GM12878 (cell line): Measurements from ENCODE around the gene WNT5B. TPM values are rescaled to one million over a fixed set of nuclear protein-coding genes. Genes with fewer than 3 reads are reported as not detected.

Experiments
- ATAC-seq: fragments of 200-7000 bp; cut with Tn5 transposase; 3 replicates; pipeline ENCODE4 v1.9.1; 2020; ENCODE audit warnings: mild to moderate bottlenecking, moderate library complexity
- BruUV-seq: library from RNA; stranded (reverse); fragments of 400-500 nt; replicated peaks from 2 replicates; lab custom pipeline; 2021; lab: Mats Ljungman, UMichigan
- CTCF ChIA-PET: fragments of 300-600 bp; sonication (Branson Sonifier 250); formaldehyde crosslinking; extraction: SDS; loops from one replicate; lab custom pipeline; 2021; ENCODE audit warnings: inconsistent platforms; lab: Yijun Ruan, JAX
- POLR2A ChIA-PET: fragments of 350-600 bp; formaldehyde crosslinking; extraction: SDS; loops from one replicate; lab custom pipeline; 2021; ENCODE audit warnings: inconsistent platforms; lab: Charles Lee
- RAD21 ChIA-PET: fragments of 300-600 bp; sonication (Branson Sonifier 250); formaldehyde crosslinking; loops from one replicate; lab custom pipeline; 2023; ENCODE audit warnings: antibody characterized with exemption; ENCODE audit not compliant: unreplicated experiment; lab: Charles Lee
- SMC1A ChIA-PET: fragments of 300-600 bp; sonication (Branson Sonifier 250); formaldehyde crosslinking; loops from one replicate; lab custom pipeline; 2023; ENCODE audit not compliant: unreplicated experiment, uncharacterized antibody; lab: Charles Lee
- DNase-seq: peaks from one replicate; pipeline ENCODE4 v3.0.0-alpha.2; 2011; ENCODE audit warnings: low read depth, low spot score
- FAIRE-seq: peaks from 3 replicates; lab custom pipeline; 2011; peaks lifted over from hg19 to GRCh38; lab: Jason Lieb, UNC
- H2AFZ ChIP-seq: 2 replicates; pipeline ENCODE4 v1.6.0; 2011; ENCODE audit warnings: low read depth, low read length, control low read depth; ENCODE audit not compliant: control insufficient read depth
- H3K27ac ChIP-seq: 2 replicates; pipeline ENCODE4 v1.5.1; 2011; ENCODE audit warnings: control low read depth; ENCODE audit not compliant: control insufficient read depth, insufficient read depth
- H3K27me3 ChIP-seq, 2 experiments: replicated peaks in 1 of 2; 2 replicates each; pipeline versions ENCODE4 v1.6.0 to v1.6.1; 2011; ENCODE audit warnings: low read length in 1 of 2; ENCODE audit not compliant: control insufficient read depth in 2 of 2, insufficient read depth in 2 of 2
- H3K36me3 ChIP-seq, 2 experiments: 2 replicates each; pipeline ENCODE4 v1.5.1; 2011; ENCODE audit warnings: low read length in 1 of 2; ENCODE audit not compliant: control insufficient read depth in 2 of 2, insufficient read depth in 2 of 2
- H3K4me1 ChIP-seq: 2 replicates; pipeline ENCODE4 v1.6.1; 2011; ENCODE audit warnings: mild to moderate bottlenecking, low read length, moderate library complexity, mixed read lengths; ENCODE audit not compliant: control insufficient read depth, insufficient read depth
- H3K4me2 ChIP-seq: 2 replicates; pipeline ENCODE4 v1.6.0; 2011; ENCODE audit warnings: control low read depth; ENCODE audit not compliant: control insufficient read depth, insufficient read depth
- H3K4me3 ChIP-seq: fragments of 200-600 bp; sonication (generic); 2 replicates; pipeline ENCODE4 v1.5.1; 2016
- H3K79me2 ChIP-seq: 2 replicates; pipeline ENCODE4 v1.6.0; 2011; ENCODE audit warnings: low read length; ENCODE audit not compliant: control insufficient read depth, insufficient read depth
- H3K9ac ChIP-seq: 2 replicates; pipeline ENCODE4 v1.8.0; 2011; ENCODE audit warnings: low read length, control low read depth, mixed read lengths; ENCODE audit not compliant: control insufficient read depth, insufficient read depth
- H3K9me3 ChIP-seq: replicated peaks from 3 replicates; pipeline ENCODE4 v1.5.1; 2011; ENCODE audit warnings: mild to moderate bottlenecking, low read length; ENCODE audit not compliant: control insufficient read depth, insufficient read depth
- H4K20me1 ChIP-seq: 2 replicates; pipeline ENCODE4 v1.6.0; 2011; ENCODE audit not compliant: control insufficient read depth, insufficient read depth
- CBFB ChIP-seq: IDR thresholded peaks from 2 replicates; pipeline ENCODE4 v1.6.1; 2016; ENCODE audit warnings: antibody characterized with exemption, low read depth
- CHD1 ChIP-seq: IDR thresholded peaks from 2 replicates; pipeline ENCODE4 v1.6.1; 2012; ENCODE audit warnings: low read depth, low read length, improper control_type of control experiment
- DPF2 ChIP-seq: fragments of 450-650 bp; IDR thresholded peaks from 2 replicates; pipeline ENCODE4 v1.6.1; 2017; ENCODE audit warnings: mild to moderate bottlenecking
- E2F8 ChIP-seq: fragments of 450-650 bp; IDR thresholded peaks from 2 replicates; pipeline ENCODE4 v1.6.1; 2018; ENCODE audit warnings: mild to moderate bottlenecking, low read depth, moderate library complexity; ENCODE audit not compliant: partially characterized antibody
- ELK1 ChIP-seq: IDR thresholded peaks from 2 replicates; pipeline ENCODE4 v1.6.1; 2012; ENCODE audit warnings: low read depth, low read length, improper control_type of control experiment
- FOXM1 ChIP-seq: IDR thresholded peaks from 2 replicates; pipeline ENCODE4 v1.6.1; 2012; ENCODE audit warnings: low read depth, mild to moderate bottlenecking, inconsistent platforms, low read length, moderate library complexity
- HDAC2 ChIP-seq: fragments of 200-600 bp; sonication (generic); IDR thresholded peaks from 2 replicates; pipeline ENCODE4 v1.6.1; 2017
- JUNB ChIP-seq: IDR thresholded peaks from 2 replicates; pipeline ENCODE4 v1.6.1; 2016; ENCODE audit warnings: antibody characterized with exemption, mild to moderate bottlenecking
- KAT2A ChIP-seq: conservative IDR thresholded peaks from 2 replicates; pipeline ENCODE4 v1.6.1; 2011; ENCODE audit warnings: low read depth, low read length; ENCODE audit not compliant: control insufficient read depth
- MXI1 ChIP-seq: fragments of 150-350 bp; IDR thresholded peaks from 2 replicates; pipeline ENCODE4 v1.6.1; 2011; ENCODE audit warnings: low read depth, mild to moderate bottlenecking, inconsistent platforms, low read length, improper control_type of control experiment
- NFYA ChIP-seq: IDR thresholded peaks from 2 replicates; pipeline ENCODE4 v1.6.1; 2011; ENCODE audit warnings: low read depth, mild to moderate bottlenecking, low read length, improper control_type of control experiment, borderline replicate concordance
- RAD21 ChIP-seq: IDR thresholded peaks from 2 replicates; pipeline ENCODE4 v1.6.1; 2011; ENCODE audit warnings: mild to moderate bottlenecking, low read depth, low read length, moderate library complexity; ENCODE audit not compliant: insufficient read depth
- SIX5 ChIP-seq: IDR thresholded peaks from 2 replicates; pipeline ENCODE4 v1.6.1; 2011; ENCODE audit warnings: mild to moderate bottlenecking, low read depth, low read length, moderate library complexity; ENCODE audit not compliant: severe bottlenecking
- SRF ChIP-seq, 2 experiments: IDR thresholded peaks; 2 replicates each; pipeline ENCODE4 v1.6.1; 2011; ENCODE audit warnings: low read depth in 2 of 2, low read length in 2 of 2, mild to moderate bottlenecking in 1 of 2, moderate library complexity in 1 of 2
- TAF1 ChIP-seq: IDR thresholded peaks from 2 replicates; pipeline ENCODE4 v1.6.1; 2011; ENCODE audit warnings: mild to moderate bottlenecking, low read depth, low read length, borderline replicate concordance
- TARDBP ChIP-seq: IDR thresholded peaks from 2 replicates; pipeline ENCODE4 v1.6.1; 2016; ENCODE audit warnings: borderline replicate concordance
- WRNIP1 ChIP-seq: IDR thresholded peaks from 2 replicates; pipeline ENCODE4 v1.6.1; 2011; ENCODE audit warnings: low read depth, low read length, improper control_type of control experiment, borderline replicate concordance
- ZNF217 ChIP-seq: fragments of 450-650 bp; IDR thresholded peaks from 2 replicates; pipeline ENCODE4 v1.6.1; 2017; ENCODE audit warnings: antibody characterized with exemption, mild to moderate bottlenecking
- WGBS: methylation state at CpG from one replicate; pipeline ENCODE4 v1.1.6; 2016; ENCODE audit warnings: low lambda C conversion rate; ENCODE audit not compliant: insufficient replicate concordance, insufficient coverage; ENCODE audit errors: missing lambda C conversion rate; 5-methylcytosine and 5-hydroxymethylcytosine counted together
- in situ Hi-C: fragments of 300-500 bp; cut with MboI; formaldehyde crosslinking; loops from 9 replicates; pipeline ENCODE4 v1.14.3; 2018; ENCODE audit warnings: mixed read lengths
- intact Hi-C: fragments of 100-400 bp; cut with micrococcal nuclease; formaldehyde crosslinking; loops from one replicate; pipeline ENCODE4 v1.14.2; 2022; ENCODE audit not compliant: unreplicated experiment
- polyA plus RNA-seq, 11 experiments: library from polyadenylated mRNA; depleted of rRNA in 4 of 11; unstranded in 6 of 11; stranded (reverse) in 5 of 11; fragments of >200 nt; fragmentation: Nextera tagmentation in 4 of 11; fragmentation: Illumina TruSeq in 1 of 11; extraction: Ambion mirVana in 4 of 11; extraction: Trizol in 1 of 11; gene quantifications; 1 replicate in 1 of 11; 2 replicates in 10 of 11; pipeline versions ENCODE4 v1.2.1 to v1.2.3, GENCODE V29; 2011 to 2016; ENCODE audit warnings: inconsistent platforms in 2 of 11, missing spikeins in 2 of 11, low read depth in 1 of 11
- total RNA-seq, 4 experiments: library from RNA; depleted of rRNA in 3 of 4; stranded (reverse); fragments of >200 nt in 3 of 4; fragmentation: Illumina TruSeq in 1 of 4; extraction: Trizol in 1 of 4; gene quantifications; 2 replicates each; pipeline versions ENCODE4 v1.2.1 to v1.2.3, GENCODE V29; 2013 to 2021

Gene WNT5B
- total and polyA plus RNA-seq, 10 of the 15 experiments (the other 5 are each of a cell fraction or from before 2014, with no cell fraction given), result 0.45 to 18.3 (median 5.4) TPM

- ATAC-seq, result no peak
- H3K27me3 ChIP-seq, result no peaks in the 10 kb centered on the region
- no peaks in the 10 kb centered on the region for H3K36me3 ChIP-seq
- POLR2A ChIA-PET, result no interaction called here
- DNase-seq, result no peak
- BruUV-seq, result no TSS peak
- no peak for FAIRE-seq
- H3K79me2 ChIP-seq, result no peaks in the 10 kb centered on the region
- no peak for TF ChIP-seq RAD21
- TF ChIP-seq TARDBP, result no peak
- TF ChIP-seq HDAC2, result no peak
- no peak for TF ChIP-seq SIX5
- TF ChIP-seq WRNIP1, result no peak
- no peak for TF ChIP-seq SRF (IDR thresholded peaks at IDR 0.05; ENCODE audit: low read depth in 2 of 2, low read length in 2 of 2)
- TF ChIP-seq JUNB, result no peak
- no peak for TF ChIP-seq ELK1
- no peak for TF ChIP-seq TAF1
- no peak for TF ChIP-seq DPF2
- TF ChIP-seq FOXM1, result no peak
- no peak for TF ChIP-seq CBFB
- no peak for TF ChIP-seq MXI1
- no peak for TF ChIP-seq ZNF217
- TF ChIP-seq KAT2A, result no peak
- no peak for TF ChIP-seq CHD1
- TF ChIP-seq NFYA, result no peak
- no peak for TF ChIP-seq E2F8
- CTCF ChIA-PET, result interaction anchor here (0.8 to 20.1 kb wide), 3 partner anchors 12 to 313 kb away, joined by 3 to 434 read pairs (median 110); no protein-coding TSS in a partner anchor
- H4K20me1 ChIP-seq, result no peaks in the 10 kb centered on the region
- no peaks in the 10 kb centered on the region for H3K4me1 ChIP-seq
- H3K4me3 ChIP-seq, result no peak overlapping the region
- 66% methylated on average over 21 of the region's 21 CpGs for WGBS
- no peak overlapping the region for H3K9ac ChIP-seq
- SMC1A ChIA-PET, result interaction anchor here (0.9 to 3.7 kb wide), 3 partner anchors 12 to 144 kb away, joined by 3 to 17 read pairs (median 7); no protein-coding TSS in a partner anchor
- in situ Hi-C loops (loop anchor here (5.0 to 10.0 kb wide), 3 partner anchors 141 to 938 kb away; no protein-coding TSS in a partner anchor), intact Hi-C loops (no loop called here)
- no peak overlapping the region for H3K4me2 ChIP-seq
- RAD21 ChIA-PET, result interaction anchor here (13.4 kb wide), 1 partner anchor 144 kb away, joined by 234 read pairs; no protein-coding TSS in a partner anchor
- H2AFZ ChIP-seq, result no peak overlapping the region
- no peak overlapping the region for H3K27ac ChIP-seq
- H3K9me3 ChIP-seq, result no peaks in the 10 kb centered on the region
Observed at GRCh38 chr12:1646569-1647284, 17.7 kb downstream of the WNT5B start.
